H1 (cell line): Measurements from ENCODE around the gene SSC5D. TPM values are rescaled to one million over a fixed set of nuclear protein-coding genes. Genes with fewer than 3 reads are reported as not detected.

Experiments used
- CTCF ChIA-PET: fragments of 300-600 bp; sonication (Branson Sonifier 250); formaldehyde crosslinking; loops from one replicate; lab custom pipeline; 2021; ENCODE audit not compliant: partially characterized antibody; lab: Charles Lee
- POLR2A ChIA-PET: fragments of 300-600 bp; sonication (Branson Sonifier 250); formaldehyde crosslinking; loops from one replicate; lab custom pipeline; 2021; ENCODE audit warnings: inconsistent platforms; ENCODE audit not compliant: partially characterized antibody; lab: Charles Lee
- DNase-seq, 2 experiments: peaks; one replicate each; pipeline versions ENCODE4 v3.0.0 to v3.0.0-alpha.2; 2010 to 2022; ENCODE audit warnings: low spot score in 2 of 2, low read depth in 1 of 2, mixed read lengths in 1 of 2
- FAIRE-seq: peaks from 2 replicates; lab custom pipeline; 2011; peaks lifted over from hg19 to GRCh38; lab: Jason Lieb, UNC
- H2AFZ ChIP-seq: 2 replicates; pipeline ENCODE4 v1.8.1; 2012; ENCODE audit warnings: low read length, inconsistent platforms
- H2AK5ac ChIP-seq: 2 replicates; pipeline ENCODE4 v1.6.1; 2013; ENCODE audit warnings: low read depth, low read length
- H2BK120ac ChIP-seq: replicated peaks from 2 replicates; pipeline ENCODE3; 2013; ENCODE audit warnings: low read depth, low read length, inconsistent platforms
- H2BK12ac ChIP-seq: 2 replicates; pipeline ENCODE4 v1.6.1; 2013; ENCODE audit warnings: low read depth, low read length
- H2BK15ac ChIP-seq: 2 replicates; pipeline ENCODE4 v1.6.1; 2013; ENCODE audit warnings: low read length
- H2BK20ac ChIP-seq: 2 replicates; pipeline ENCODE4 v1.6.1; 2013; ENCODE audit warnings: low read length
- H2BK5ac ChIP-seq: 2 replicates; pipeline ENCODE4 v1.6.1; 2013; ENCODE audit warnings: low read depth, low read length
- H3K14ac ChIP-seq: 2 replicates; pipeline ENCODE4 v1.6.1; 2013; ENCODE audit warnings: inconsistent platforms; ENCODE audit not compliant: insufficient read length
- H3K18ac ChIP-seq: 2 replicates; pipeline ENCODE4 v1.6.1; 2013; ENCODE audit warnings: low read length; ENCODE audit errors: extremely low read depth
- H3K23ac ChIP-seq: 2 replicates; pipeline ENCODE4 v1.6.1; 2013; ENCODE audit warnings: inconsistent platforms; ENCODE audit not compliant: insufficient read length
- H3K23me2 ChIP-seq: 2 replicates; pipeline ENCODE4 v1.6.1; 2013; ENCODE audit warnings: low read depth, low read length
- H3K27ac ChIP-seq: 2 replicates; pipeline ENCODE4 v1.6.1; 2011; ENCODE audit warnings: low read depth, low read length, inconsistent platforms
- H3K27me3 ChIP-seq, 4 experiments: replicated peaks in 1 of 4; 1 replicate in 1 of 4; 2 replicates in 3 of 4; pipeline versions ENCODE4 v1.6.1 to v1.8.1; 2011 to 2013; ENCODE audit warnings: low read length in 3 of 4, mild to moderate bottlenecking in 3 of 4, inconsistent platforms in 2 of 4, mixed read lengths in 2 of 4, moderate library complexity in 1 of 4; ENCODE audit not compliant: control insufficient read depth in 3 of 4, insufficient read depth in 3 of 4; ENCODE audit errors: extremely low read depth in 1 of 4
- H3K36me3 ChIP-seq, 4 experiments: 2 replicates each; pipeline versions ENCODE4 v1.6.1 to v1.8.1; 2011 to 2013; ENCODE audit warnings: mild to moderate bottlenecking in 4 of 4, low read length in 3 of 4, moderate library complexity in 2 of 4, control low read depth in 1 of 4, inconsistent platforms in 1 of 4; ENCODE audit not compliant: insufficient read depth in 4 of 4, control insufficient read depth in 2 of 4
- H3K4ac ChIP-seq: replicated peaks from 2 replicates; pipeline ENCODE3; 2013; ENCODE audit warnings: low read length, low read depth, mixed read lengths, inconsistent platforms; ENCODE audit not compliant: insufficient read length
- H3K4me1 ChIP-seq, 4 experiments: replicated peaks in 1 of 4; 1 replicate in 1 of 4; 2 replicates in 3 of 4; pipeline versions ENCODE4 v1.6.1 to v1.8.1; 2011 to 2013; ENCODE audit warnings: low read length in 3 of 4, inconsistent platforms in 2 of 4, mixed read lengths in 1 of 4; ENCODE audit not compliant: insufficient read depth in 4 of 4, control insufficient read depth in 3 of 4
- H3K4me2 ChIP-seq, 2 experiments: 2 replicates each; pipeline versions ENCODE4 v1.6.1 to v1.8.1; 2011 to 2013; ENCODE audit warnings: low read depth in 2 of 2, low read length in 2 of 2, control low read depth in 1 of 2, inconsistent platforms in 1 of 2, mild to moderate bottlenecking in 1 of 2; ENCODE audit not compliant: insufficient read depth in 1 of 2
- H3K4me3 ChIP-seq, 4 experiments: fragments of 200-600, 300-600 bp in 1 of 4; sonication (generic), shearing (Covaris generic), sonication (Bioruptor Twin) in 1 of 4; 2 replicates each; pipeline versions ENCODE4 v1.5.1 to v1.8.1; 2011 to 2016; ENCODE audit warnings: low read length in 4 of 4, low read depth in 3 of 4, control low read depth in 2 of 4, inconsistent platforms in 2 of 4, mild to moderate bottlenecking in 2 of 4, mixed read lengths in 1 of 4, moderate library complexity in 1 of 4; ENCODE audit not compliant: insufficient read depth in 2 of 4; ENCODE audit errors: extremely low read depth in 1 of 4
- H3K56ac ChIP-seq: replicated peaks from 2 replicates; pipeline ENCODE3; 2013; ENCODE audit warnings: low read depth, mild to moderate bottlenecking, mixed read lengths, low read length, inconsistent platforms; ENCODE audit not compliant: insufficient read length
- H3K79me1 ChIP-seq: 2 replicates; pipeline ENCODE4 v1.6.1; 2013; ENCODE audit warnings: low read depth, low read length, control low read depth
- H3K79me2 ChIP-seq, 2 experiments: 2 replicates each; pipeline versions ENCODE4 v1.6.1 to v1.8.1; 2012 to 2013; ENCODE audit warnings: low read length in 2 of 2, mild to moderate bottlenecking in 2 of 2, inconsistent platforms in 1 of 2; ENCODE audit not compliant: insufficient read depth in 2 of 2, control insufficient read depth in 1 of 2
- H3K9ac ChIP-seq, 4 experiments: replicated peaks in 1 of 4; 1 replicate in 1 of 4; 2 replicates in 3 of 4; pipeline versions ENCODE4 v1.6.1 to v1.8.1; 2011 to 2013; ENCODE audit warnings: low read depth in 3 of 4, low read length in 3 of 4, control low read depth in 2 of 4, mild to moderate bottlenecking in 2 of 4, moderate library complexity in 2 of 4, inconsistent platforms in 1 of 4; ENCODE audit errors: extremely low read depth in 1 of 4
- H3K9me3 ChIP-seq, 2 experiments: 2 replicates each; pipeline versions ENCODE4 v1.6.1 to v1.8.1; 2012 to 2013; ENCODE audit warnings: mild to moderate bottlenecking in 2 of 2, moderate library complexity in 2 of 2, control low read depth in 1 of 2, inconsistent platforms in 1 of 2, low read depth in 1 of 2, low read length in 1 of 2, mixed read lengths in 1 of 2; ENCODE audit not compliant: insufficient read depth in 2 of 2
- H4K20me1 ChIP-seq, 2 experiments: replicated peaks in 1 of 2; 2 replicates each; pipeline versions ENCODE3 to v1.8.1; 2011 to 2013; ENCODE audit warnings: inconsistent platforms in 2 of 2, low read length in 2 of 2, mild to moderate bottlenecking in 1 of 2; ENCODE audit not compliant: insufficient read depth in 2 of 2, control insufficient read depth in 1 of 2
- H4K5ac ChIP-seq: 2 replicates; pipeline ENCODE4 v1.6.1; 2013; ENCODE audit warnings: low read length, low read depth, mixed read lengths, inconsistent platforms; ENCODE audit not compliant: insufficient read length
- H4K8ac ChIP-seq: 2 replicates; pipeline ENCODE4 v1.8.0; 2013; ENCODE audit warnings: mild to moderate bottlenecking, moderate library complexity, low read length, inconsistent platforms; ENCODE audit not compliant: insufficient read depth; ENCODE audit errors: extremely low read depth
- H4K91ac ChIP-seq: replicated peaks from 2 replicates; pipeline ENCODE3; 2013; ENCODE audit warnings: low read length, mixed read lengths, inconsistent platforms; ENCODE audit not compliant: insufficient read length
- BACH1 ChIP-seq: IDR thresholded peaks from 2 replicates; pipeline ENCODE4 v1.6.1; 2012; ENCODE audit warnings: low read length, improper control_type of control experiment
- CHD2 ChIP-seq: IDR thresholded peaks from 2 replicates; pipeline ENCODE4 v1.6.1; 2012; ENCODE audit warnings: low read length, improper control_type of control experiment
- KDM4A ChIP-seq: IDR thresholded peaks from one replicate; pipeline ENCODE4 v1.7.1; 2012; ENCODE audit warnings: low read depth, mild to moderate bottlenecking, moderate library complexity, low read length, inconsistent platforms; ENCODE audit not compliant: severe bottlenecking
- KDM5A ChIP-seq: fragments of 200-600 bp; IDR thresholded peaks from 2 replicates; pipeline ENCODE4 v1.7.1; 2012; ENCODE audit warnings: mild to moderate bottlenecking, low read length, inconsistent platforms, mixed read lengths
- WGBS, 2 experiments: shearing (Covaris generic) in 1 of 2; methylation state at CpG; one replicate each; pipeline versions ENCODE4 v1.1.6 to v1.1.7; 2013 to 2015; ENCODE audit warnings: low lambda C conversion rate in 2 of 2, mixed read lengths in 2 of 2, inconsistent platforms in 1 of 2, low coverage in 1 of 2, missing lambda C conversion rate in 1 of 2; ENCODE audit not compliant: insufficient replicate concordance in 2 of 2, insufficient coverage in 1 of 2, insufficient read length in 1 of 2; ENCODE audit errors: extremely low coverage in 1 of 2, missing lambda C conversion rate in 1 of 2; 5-methylcytosine and 5-hydroxymethylcytosine counted together
- polyA plus RNA-seq, 7 experiments: library from polyadenylated mRNA; depleted of rRNA in 3 of 7; stranded (reverse) in 5 of 7; unstranded in 2 of 7; fragments of >200 nt in 5 of 7; fragments of 200-250 nt in 2 of 7; gene quantifications; 1 replicate in 5 of 7; 2 replicates in 1 of 7; 4 replicates in 1 of 7; pipeline versions ENCODE4 v1.2.1 to v1.2.3, GENCODE V29; 2011 to 2013; ENCODE audit warnings: missing spikeins in 2 of 7, mixed read lengths in 2 of 7
- total RNA-seq: library from RNA; stranded (reverse); fragmentation: NEBNext Ultra II Directional; extraction: Animal tissue kit (Norgen Biotek cat#: 25700); gene quantifications from 2 replicates; pipeline ENCODE4 v1.2.1, GENCODE V29; 2021

SSC5D gene
- total and polyA plus RNA-seq, 2 of the 8 experiments (the other 6 are each of a cell fraction or from before 2014, with no cell fraction given) = 0.39 to 1.7 TPM

DNA sequence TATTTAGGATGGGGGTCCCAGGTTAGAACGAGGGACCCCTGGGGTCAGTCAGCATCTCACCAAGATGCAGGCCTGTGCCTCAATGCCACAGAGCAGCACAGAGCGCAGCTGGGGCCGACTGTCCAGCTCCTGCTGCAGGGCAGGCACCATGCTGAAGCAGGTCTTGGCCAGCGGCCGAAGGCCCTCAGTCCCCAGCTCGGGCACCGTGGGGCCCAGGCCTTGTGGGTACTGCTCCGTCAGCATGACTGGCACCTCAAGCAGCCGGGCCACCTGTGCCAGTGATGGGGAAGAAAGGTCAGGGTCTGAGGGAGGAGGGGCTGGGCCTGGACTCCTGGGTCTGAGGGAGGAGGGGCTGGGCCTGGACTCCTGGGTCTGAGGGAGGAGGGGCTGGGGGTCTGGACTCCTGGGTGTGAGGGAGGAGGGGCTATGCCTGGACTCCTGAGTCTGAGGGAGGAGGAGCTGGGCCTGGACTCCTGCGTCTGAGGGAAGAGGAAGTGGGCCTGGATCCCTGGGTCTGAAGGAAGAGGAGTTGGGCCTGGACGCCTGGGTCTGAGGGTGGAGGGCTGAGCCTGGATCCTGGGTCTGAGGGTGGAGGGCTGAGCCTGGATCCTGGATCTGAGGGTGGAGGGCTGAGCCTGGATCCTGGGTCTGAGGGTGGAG lies 32.5 kb upstream of the SSC5D start:
- H3K36me3 ChIP-seq = peaks cover 0 to 5% (median 0%) of the 10 kb centered on the region in 4 experiments; a peak in 2 of 8 replicates
- CTCF ChIA-PET = interaction anchor here (1.5 kb wide), 1 partner anchor 9 kb away, joined by 5 read pairs; no protein-coding TSS in a partner anchor
- no peak overlapping the region for H3K18ac ChIP-seq
- H4K91ac ChIP-seq = no peak overlapping the region
- no peak overlapping the region for H4K8ac ChIP-seq
- POLR2A ChIA-PET = interaction anchor here (0.7 kb wide), 1 partner anchor 25 kb away, joined by 3 read pairs; no protein-coding TSS in a partner anchor
- no peak overlapping the region for H3K56ac ChIP-seq
- peaks cover 0 to 11% (median 4%) of the 10 kb centered on the region in 4 experiments; a peak in 5 of 7 replicates for H3K4me1 ChIP-seq
- no peak overlapping the region for H3K4ac ChIP-seq
- no peak overlapping the region for H2BK20ac ChIP-seq
- peaks cover 0 to 13% of the 10 kb centered on the region in 2 experiments; a peak in 2 of 4 replicates for H3K79me2 ChIP-seq
- peaks cover 13% of the 10 kb centered on the region for H3K79me1 ChIP-seq
- peaks cover 2 to 8% of the 10 kb centered on the region in 2 experiments for H4K20me1 ChIP-seq
- no peak overlapping the region for H3K9ac ChIP-seq
- no peak overlapping the region for H3K14ac ChIP-seq
- no peak overlapping the region for H2BK12ac ChIP-seq
- peaks cover 6% of the 10 kb centered on the region; the same call in 1 of the 2 replicates for H3K23me2 ChIP-seq
- H3K4me2 ChIP-seq = no peak overlapping the region
- DNase-seq = no peak
- 89% methylated on average over 11 of the region's 11 CpGs; no CpG with 5 or more reads in 1 of the 2 experiments for WGBS, 2 experiments
- TF ChIP-seq BACH1 = no peak
- TF ChIP-seq CHD2 = no peak
- no peak for TF ChIP-seq KDM4A
- TF ChIP-seq KDM5A = no peak
- no peak overlapping the region for H2BK15ac ChIP-seq
- H3K27ac ChIP-seq = no peak overlapping the region
- no peak overlapping the region for H2AK5ac ChIP-seq
- FAIRE-seq = no peak
- no peak overlapping the region for H2BK5ac ChIP-seq
- no peak overlapping the region for H3K4me3 ChIP-seq
- no peaks in the 10 kb centered on the region for H3K9me3 ChIP-seq
- H4K5ac ChIP-seq = no peak overlapping the region
- no peak overlapping the region for H2BK120ac ChIP-seq
- H2AFZ ChIP-seq = no peak overlapping the region
- H3K23ac ChIP-seq = no peak overlapping the region
- H3K27me3 ChIP-seq = peaks cover 10 to 18% (median 17%) of the 10 kb centered on the region in 4 experiments
